BJ (cell line): ENCODE results near the gene SH2D3A. TPM values are rescaled to one million over a fixed set of nuclear protein-coding genes. Genes with fewer than 3 reads are reported as not detected.
"Not testable (repeated sequence)": the region's sequence is repeated elsewhere in the genome, so short reads cannot be mapped to it uniquely, and the experiment has no call there.

Experiments
- CTCF ChIA-PET: fragments of 350-600 bp; formaldehyde crosslinking; extraction: SDS; loops from one replicate; lab custom pipeline; 2021; ENCODE audit warnings: antibody characterized with exemption, inconsistent platforms; lab: Yijun Ruan, JAX
- POLR2A ChIA-PET: fragments of 300-600 bp; sonication (Branson Sonifier 250); formaldehyde crosslinking; extraction: SDS; loops from one replicate; lab custom pipeline; 2021; ENCODE audit warnings: antibody characterized with exemption; lab: Charles Lee
- DNase-seq: peaks from one replicate; pipeline ENCODE4 v3.0.0-alpha.2; 2011; ENCODE audit warnings: low read depth
- H3K27me3 ChIP-seq: 2 replicates; pipeline ENCODE4 v1.6.0; 2011; ENCODE audit warnings: low read length; ENCODE audit not compliant: control insufficient read depth, insufficient read depth
- H3K36me3 ChIP-seq: 2 replicates; pipeline ENCODE4 v1.5.1; 2011; ENCODE audit warnings: low read length; ENCODE audit not compliant: control insufficient read depth, insufficient read depth
- H3K4me3 ChIP-seq: 2 replicates; pipeline ENCODE4 v1.5.1; 2011; ENCODE audit warnings: low read depth, mild to moderate bottlenecking, control low read depth, low read length
- polyA plus RNA-seq: library from polyadenylated mRNA; depleted of rRNA; stranded (reverse); fragments of >200 nt; gene quantifications from 2 replicates; pipeline ENCODE4 v1.2.3, GENCODE V29; 2011
- TF ChIP-seq, protein P1 (sequence below): IDR thresholded peaks from 2 replicates; pipeline ENCODE4 v1.5.1; 2011; ENCODE audit warnings: low read depth, mild to moderate bottlenecking, control low read depth, inconsistent platforms, low read length, moderate library complexity; ENCODE audit not compliant: insufficient read depth

Gene SH2D3A
- polyA plus RNA-seq, 1 experiment = 0.07 TPM

GRCh38 chr19:6777434-6777833, 10.2 kb upstream of the SH2D3A start:
- TF ChIP-seq, protein P1, sequence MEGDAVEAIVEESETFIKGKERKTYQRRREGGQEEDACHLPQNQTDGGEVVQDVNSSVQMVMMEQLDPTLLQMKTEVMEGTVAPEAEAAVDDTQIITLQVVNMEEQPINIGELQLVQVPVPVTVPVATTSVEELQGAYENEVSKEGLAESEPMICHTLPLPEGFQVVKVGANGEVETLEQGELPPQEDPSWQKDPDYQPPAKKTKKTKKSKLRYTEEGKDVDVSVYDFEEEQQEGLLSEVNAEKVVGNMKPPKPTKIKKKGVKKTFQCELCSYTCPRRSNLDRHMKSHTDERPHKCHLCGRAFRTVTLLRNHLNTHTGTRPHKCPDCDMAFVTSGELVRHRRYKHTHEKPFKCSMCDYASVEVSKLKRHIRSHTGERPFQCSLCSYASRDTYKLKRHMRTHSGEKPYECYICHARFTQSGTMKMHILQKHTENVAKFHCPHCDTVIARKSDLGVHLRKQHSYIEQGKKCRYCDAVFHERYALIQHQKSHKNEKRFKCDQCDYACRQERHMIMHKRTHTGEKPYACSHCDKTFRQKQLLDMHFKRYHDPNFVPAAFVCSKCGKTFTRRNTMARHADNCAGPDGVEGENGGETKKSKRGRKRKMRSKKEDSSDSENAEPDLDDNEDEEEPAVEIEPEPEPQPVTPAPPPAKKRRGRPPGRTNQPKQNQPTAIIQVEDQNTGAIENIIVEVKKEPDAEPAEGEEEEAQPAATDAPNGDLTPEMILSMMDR = no peak
- POLR2A ChIA-PET = no interaction called here

GRCh38 chr19:6776999-6777398, 9.8 kb upstream of the SH2D3A start:
- TF ChIP-seq, protein P1 = no peak
- no peak for DNase-seq
- ChIA-PET CTCF (no interaction called here), POLR2A (no interaction called here)
- Histone ChIP-seq H3K27me3 (no peaks in the 10 kb centered on the region), H3K36me3 (no peaks in the 10 kb centered on the region), H3K4me3 (no peak overlapping the region)

More at GRCh38 chr19:6777434-6777833, 10.2 kb upstream of the SH2D3A start:
- Histone ChIP-seq H3K27me3 (no peaks in the 10 kb centered on the region), H3K4me3 (no peak overlapping the region), H3K36me3 (no peaks in the 10 kb centered on the region)
- CTCF ChIA-PET = no interaction called here
- no peak for DNase-seq

- CTCF ChIA-PET = interaction anchor here (0.7 kb wide), 1 partner anchor 533 kb away, joined by 3 read pairs; no protein-coding TSS in a partner anchor
- H3K27me3 ChIP-seq, H3K36me3 ChIP-seq, DNase-seq, H3K4me3 ChIP-seq, POLR2A ChIA-PET: not testable (repeated sequence)
Measured at GRCh38 chr19:6776045-6776444, 8.8 kb upstream of the SH2D3A start.

DNA sequence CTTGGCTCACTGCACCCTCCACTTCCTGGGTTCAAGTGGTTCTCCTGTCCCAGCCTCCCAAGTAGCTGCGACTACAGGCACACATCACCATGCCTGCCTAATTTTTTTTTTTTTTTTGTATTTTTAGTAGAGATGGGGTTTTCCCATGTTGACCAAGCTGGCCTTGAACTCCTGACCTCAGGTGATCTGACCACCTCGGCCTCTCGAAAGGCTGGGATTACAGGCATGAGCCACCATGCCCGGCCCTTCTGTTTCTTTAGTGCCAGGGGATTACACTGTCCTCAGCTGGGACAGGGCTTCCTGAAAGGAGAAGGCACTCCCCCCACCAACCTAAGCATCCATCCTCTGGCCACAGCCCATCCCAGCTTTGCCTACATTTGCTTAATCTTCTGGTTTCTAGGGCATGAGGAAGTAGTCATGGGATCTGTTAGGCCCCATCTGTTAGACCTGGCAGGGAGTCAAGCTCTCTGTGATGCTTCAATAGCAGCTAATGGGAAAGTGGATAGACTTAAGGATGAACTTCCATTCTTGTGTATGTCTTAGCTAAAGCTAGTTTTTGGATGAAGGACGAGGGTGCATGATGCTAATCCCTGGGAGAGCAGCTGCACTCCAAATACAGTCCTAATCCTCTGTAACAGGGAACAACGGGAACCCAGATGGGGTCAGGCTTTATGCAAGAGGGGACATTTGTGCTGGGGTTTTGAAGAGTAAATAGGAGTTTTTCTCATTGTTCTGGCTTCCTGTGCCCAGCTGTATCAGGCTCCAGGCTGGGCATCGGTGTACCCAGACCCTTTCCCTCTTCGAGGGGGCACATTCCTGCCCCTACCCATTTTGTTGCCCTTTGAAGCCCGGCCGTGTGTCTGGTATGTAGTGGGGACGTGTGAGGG, 7.8 kb upstream of the SH2D3A start:
- DNase-seq = no peak
- H3K36me3 ChIP-seq = no peaks in the 10 kb centered on the region
- H3K27me3 ChIP-seq = no peaks in the 10 kb centered on the region
- TF ChIP-seq, protein P1 = no peak
- ChIA-PET POLR2A (no interaction called here), CTCF (interaction anchor here (0.7 kb wide), 1 partner anchor 532 kb away, joined by 3 read pairs; no protein-coding TSS in a partner anchor)
- no peak overlapping the region for H3K4me3 ChIP-seq

- DNase-seq = no peak
- Histone ChIP-seq H3K27me3 (no peaks in the 10 kb centered on the region), H3K36me3 (no peaks in the 10 kb centered on the region), H3K4me3 (no peak overlapping the region)
- TF ChIP-seq, protein P1 = no peak
- POLR2A ChIA-PET = no interaction called here
- CTCF ChIA-PET = no interaction called here
Measured at GRCh38 chr19:6773323-6773931, 6.2 kb upstream of the SH2D3A start.
